ENCODE results near the gene CHCHD10.

DNA sequence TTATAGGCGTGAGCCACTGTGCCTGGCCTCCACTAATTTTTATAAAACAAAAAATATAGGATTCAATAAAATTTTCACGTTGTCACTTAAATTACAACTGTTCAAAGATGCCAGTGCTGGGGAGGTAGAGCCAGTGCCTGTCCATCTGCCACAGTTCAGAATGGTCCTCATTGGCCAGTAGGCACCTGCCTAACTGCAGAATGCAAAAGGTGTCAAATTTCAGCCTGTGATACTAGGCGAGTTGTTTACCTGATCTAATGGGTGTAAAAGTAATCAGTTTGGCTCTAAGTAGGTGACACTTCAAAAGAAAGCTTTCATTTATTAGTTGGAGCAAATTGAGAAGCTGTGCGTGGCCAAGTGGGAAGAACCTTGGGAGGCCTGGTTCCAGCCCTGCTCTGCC, 21.3 kb upstream of the CHCHD10 start:
- TF ChIP-seq, protein P1, sequence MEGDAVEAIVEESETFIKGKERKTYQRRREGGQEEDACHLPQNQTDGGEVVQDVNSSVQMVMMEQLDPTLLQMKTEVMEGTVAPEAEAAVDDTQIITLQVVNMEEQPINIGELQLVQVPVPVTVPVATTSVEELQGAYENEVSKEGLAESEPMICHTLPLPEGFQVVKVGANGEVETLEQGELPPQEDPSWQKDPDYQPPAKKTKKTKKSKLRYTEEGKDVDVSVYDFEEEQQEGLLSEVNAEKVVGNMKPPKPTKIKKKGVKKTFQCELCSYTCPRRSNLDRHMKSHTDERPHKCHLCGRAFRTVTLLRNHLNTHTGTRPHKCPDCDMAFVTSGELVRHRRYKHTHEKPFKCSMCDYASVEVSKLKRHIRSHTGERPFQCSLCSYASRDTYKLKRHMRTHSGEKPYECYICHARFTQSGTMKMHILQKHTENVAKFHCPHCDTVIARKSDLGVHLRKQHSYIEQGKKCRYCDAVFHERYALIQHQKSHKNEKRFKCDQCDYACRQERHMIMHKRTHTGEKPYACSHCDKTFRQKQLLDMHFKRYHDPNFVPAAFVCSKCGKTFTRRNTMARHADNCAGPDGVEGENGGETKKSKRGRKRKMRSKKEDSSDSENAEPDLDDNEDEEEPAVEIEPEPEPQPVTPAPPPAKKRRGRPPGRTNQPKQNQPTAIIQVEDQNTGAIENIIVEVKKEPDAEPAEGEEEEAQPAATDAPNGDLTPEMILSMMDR (IDR thresholded peaks at IDR 0.05) = no peak
- TF ChIP-seq YY1 (IDR thresholded peaks at IDR 0.05; ENCODE audit: low read depth) (no peak), TCF12 (IDR thresholded peaks at IDR 0.05) (no peak), FOSL2 (IDR thresholded peaks at IDR 0.05; ENCODE audit: borderline replicate concordance, low read depth) (no peak), EP300 (IDR thresholded peaks at IDR 0.05; ENCODE audit: borderline replicate concordance in 1 of 2, low read depth in 1 of 2, low read length in 1 of 2) (no peak), SIN3A (IDR thresholded peaks at IDR 0.05; ENCODE audit: borderline replicate concordance, low read depth, low read length) (no peak)
- TF ChIP-seq, protein P2, sequence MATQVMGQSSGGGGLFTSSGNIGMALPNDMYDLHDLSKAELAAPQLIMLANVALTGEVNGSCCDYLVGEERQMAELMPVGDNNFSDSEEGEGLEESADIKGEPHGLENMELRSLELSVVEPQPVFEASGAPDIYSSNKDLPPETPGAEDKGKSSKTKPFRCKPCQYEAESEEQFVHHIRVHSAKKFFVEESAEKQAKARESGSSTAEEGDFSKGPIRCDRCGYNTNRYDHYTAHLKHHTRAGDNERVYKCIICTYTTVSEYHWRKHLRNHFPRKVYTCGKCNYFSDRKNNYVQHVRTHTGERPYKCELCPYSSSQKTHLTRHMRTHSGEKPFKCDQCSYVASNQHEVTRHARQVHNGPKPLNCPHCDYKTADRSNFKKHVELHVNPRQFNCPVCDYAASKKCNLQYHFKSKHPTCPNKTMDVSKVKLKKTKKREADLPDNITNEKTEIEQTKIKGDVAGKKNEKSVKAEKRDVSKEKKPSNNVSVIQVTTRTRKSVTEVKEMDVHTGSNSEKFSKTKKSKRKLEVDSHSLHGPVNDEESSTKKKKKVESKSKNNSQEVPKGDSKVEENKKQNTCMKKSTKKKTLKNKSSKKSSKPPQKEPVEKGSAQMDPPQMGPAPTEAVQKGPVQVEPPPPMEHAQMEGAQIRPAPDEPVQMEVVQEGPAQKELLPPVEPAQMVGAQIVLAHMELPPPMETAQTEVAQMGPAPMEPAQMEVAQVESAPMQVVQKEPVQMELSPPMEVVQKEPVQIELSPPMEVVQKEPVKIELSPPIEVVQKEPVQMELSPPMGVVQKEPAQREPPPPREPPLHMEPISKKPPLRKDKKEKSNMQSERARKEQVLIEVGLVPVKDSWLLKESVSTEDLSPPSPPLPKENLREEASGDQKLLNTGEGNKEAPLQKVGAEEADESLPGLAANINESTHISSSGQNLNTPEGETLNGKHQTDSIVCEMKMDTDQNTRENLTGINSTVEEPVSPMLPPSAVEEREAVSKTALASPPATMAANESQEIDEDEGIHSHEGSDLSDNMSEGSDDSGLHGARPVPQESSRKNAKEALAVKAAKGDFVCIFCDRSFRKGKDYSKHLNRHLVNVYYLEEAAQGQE (IDR thresholded peaks at IDR 0.05; ENCODE audit: low read depth, low read length) = no peak
